K562 (cell line): ENCODE results near the gene PHKB. TPM values are rescaled to one million over a fixed set of nuclear protein-coding genes. Genes with fewer than 3 reads are reported as not detected.

ENCODE experiments used
- ATAC-seq: fragments of 200-7000 bp; cut with Tn5 transposase; 3 replicates; pipeline ENCODE4 v1.9.1; 2020; ENCODE audit warnings: moderate library complexity
- BruUV-seq: library from RNA; stranded (reverse); fragments of 400-500 nt; replicated peaks from 2 replicates; lab custom pipeline; 2021; lab: Mats Ljungman, UMichigan
- CTCF ChIA-PET: fragments of 300-600 bp; formaldehyde crosslinking; extraction: SDS; loops from one replicate; lab custom pipeline; 2021; ENCODE audit warnings: low intra/inter-chr PET ratio; lab: Yijun Ruan, JAX
- POLR2A ChIA-PET: fragments of 300-600, 350-650 bp; sonication (Branson Sonifier 250); formaldehyde crosslinking; extraction: SDS; loops from one replicate; lab custom pipeline; 2021; ENCODE audit warnings: antibody characterized with exemption, inconsistent platforms; lab: Yijun Ruan, JAX
- DNase-seq, 4 experiments: peaks; one replicate each; pipeline versions ENCODE4 v3.0.0 to v3.0.0-alpha.2; 2011 to 2018; ENCODE audit warnings: low spot score in 3 of 4, mixed read lengths in 3 of 4; ENCODE audit errors: extremely low read depth in 1 of 4
- FAIRE-seq: peaks from 2 replicates; lab custom pipeline; 2011; peaks lifted over from hg19 to GRCh38; lab: Jason Lieb, UNC
- H2AFZ ChIP-seq: 2 replicates; pipeline ENCODE4 v1.6.0; 2011; ENCODE audit warnings: low read depth, low read length, control low read depth, inconsistent platforms
- H3K27ac ChIP-seq: fragments of 200-600 bp; 3 replicates; pipeline ENCODE4 v1.8.0; 2011; ENCODE audit warnings: low read depth, mild to moderate bottlenecking, control low read depth, inconsistent platforms, low read length, moderate library complexity, mixed read lengths; ENCODE audit errors: extremely low read depth
- H3K27me3 ChIP-seq, 2 experiments: fragments of 300-600 bp in 1 of 2; 2 replicates in 1 of 2; 3 replicates in 1 of 2; pipeline versions ENCODE4 v1.6.0 to v1.8.0; 2011; ENCODE audit warnings: inconsistent platforms in 2 of 2, low read length in 2 of 2, mild to moderate bottlenecking in 1 of 2, mixed read lengths in 1 of 2, moderate library complexity in 1 of 2; ENCODE audit not compliant: control insufficient read depth in 2 of 2, insufficient read depth in 2 of 2
- H3K36me3 ChIP-seq: fragments of 300-600 bp; 3 replicates; pipeline ENCODE4 v1.8.0; 2011; ENCODE audit warnings: mild to moderate bottlenecking, low read length, inconsistent platforms; ENCODE audit not compliant: control insufficient read depth, insufficient read depth
- H3K4me1 ChIP-seq, 2 experiments: fragments of 200-600 bp in 1 of 2; replicated peaks in 1 of 2; 2 replicates in 1 of 2; 3 replicates in 1 of 2; pipeline versions ENCODE4 v1.5.1 to v1.8.0; 2011; ENCODE audit warnings: inconsistent platforms in 2 of 2, low read length in 2 of 2, mild to moderate bottlenecking in 1 of 2, mixed read lengths in 1 of 2, moderate library complexity in 1 of 2; ENCODE audit not compliant: control insufficient read depth in 2 of 2, insufficient read depth in 2 of 2
- H3K4me2 ChIP-seq: 2 replicates; pipeline ENCODE4 v1.6.1; 2011; ENCODE audit warnings: low read length, control low read depth, inconsistent platforms, mixed read lengths; ENCODE audit not compliant: insufficient read depth
- H3K4me3 ChIP-seq: fragments of 200-600 bp; sonication (generic), shearing (Covaris generic); 2 replicates; pipeline ENCODE4 v1.5.1; 2016; ENCODE audit warnings: control low read depth, inconsistent platforms
- H3K79me2 ChIP-seq: fragments of 200-600 bp; 3 replicates; pipeline ENCODE4 v1.8.0; 2011; ENCODE audit warnings: low read length, inconsistent platforms; ENCODE audit not compliant: control insufficient read depth, insufficient read depth
- H3K9ac ChIP-seq, 2 experiments: 2 replicates each; pipeline versions ENCODE4 v1.6.0 to v1.6.1; 2011; ENCODE audit warnings: low read depth in 2 of 2, low read length in 2 of 2, control low read depth in 1 of 2, inconsistent platforms in 1 of 2, mild to moderate bottlenecking in 1 of 2, mixed read lengths in 1 of 2; ENCODE audit not compliant: insufficient read depth in 1 of 2
- H3K9me1 ChIP-seq: one replicate; pipeline ENCODE4 v1.6.0; 2011; ENCODE audit warnings: inconsistent platforms, mild to moderate bottlenecking, low read length, moderate library complexity; ENCODE audit not compliant: control insufficient read depth, insufficient read depth
- H3K9me3 ChIP-seq: replicated peaks from 2 replicates; pipeline ENCODE4 v1.5.1; 2011; ENCODE audit warnings: low read depth, low read length, inconsistent platforms; ENCODE audit not compliant: control insufficient read depth, insufficient read depth
- H4K20me1 ChIP-seq: replicated peaks from 2 replicates; pipeline ENCODE4 v1.6.1; 2011; ENCODE audit warnings: low read length, inconsistent platforms, mixed read lengths; ENCODE audit not compliant: control insufficient read depth, insufficient read depth
- GABPB2 ChIP-seq: fragments of 250-450 bp; sonication (Bioruptor Pico); conservative IDR thresholded peaks from 2 replicates; pipeline ENCODE4 v1.5.1; 2021; ENCODE audit warnings: mild to moderate bottlenecking
- GTF3C2 ChIP-seq: IDR thresholded peaks from 3 replicates; pipeline ENCODE4 v1.6.1; 2011; ENCODE audit warnings: borderline replicate concordance, mild to moderate bottlenecking, moderate library complexity; ENCODE audit not compliant: insufficient read length; ENCODE audit errors: extremely low read depth
- HLTF ChIP-seq: fragments of 450-650 bp; IDR thresholded peaks from 2 replicates; pipeline ENCODE4 v1.6.1; 2016
- MNT ChIP-seq, 2 experiments: fragments of 450-650 bp; conservative IDR thresholded peaks; 2 replicates each; pipeline ENCODE4 v1.6.1; 2017; ENCODE audit warnings: mild to moderate bottlenecking in 2 of 2, moderate library complexity in 2 of 2
- SMARCC2 ChIP-seq: fragments of 450-650 bp; IDR thresholded peaks from 2 replicates; pipeline ENCODE4 v1.6.1; 2017; ENCODE audit warnings: antibody characterized with exemption, moderate library complexity, mild to moderate bottlenecking, low read depth
- UBTF ChIP-seq, 2 experiments: IDR thresholded peaks; 2 replicates each; pipeline ENCODE4 v1.6.1; 2012; ENCODE audit warnings: improper control_type of control experiment in 2 of 2, low read depth in 2 of 2, low read length in 2 of 2, borderline replicate concordance in 1 of 2
- ZSCAN32 ChIP-seq: fragments of 450-650 bp; formaldehyde crosslinking; IDR thresholded peaks from 2 replicates; pipeline ENCODE4 v1.4.0; 2020; ENCODE audit warnings: mild to moderate bottlenecking, moderate library complexity
- WGBS: fragments of 100-300 bp; shearing (Covaris generic); methylation state at CpG from one replicate; pipeline ENCODE4 v1.1.6; 2016; ENCODE audit warnings: low coverage, mixed read lengths; ENCODE audit not compliant: insufficient coverage; ENCODE audit errors: missing lambda C conversion rate; 5-methylcytosine and 5-hydroxymethylcytosine counted together
- in situ Hi-C: fragments of 300-500 bp; cut with MboI; formaldehyde crosslinking; loops from 4 replicates; pipeline ENCODE4 v1.15.0; 2018; ENCODE audit warnings: inconsistent platforms, mixed read lengths
- intact Hi-C: fragments of 100-400 bp; cut with micrococcal nuclease; formaldehyde crosslinking; loops from 2 replicates; pipeline ENCODE4 v1.14.2; 2022
- polyA plus RNA-seq, 8 experiments: library from polyadenylated mRNA; depleted of rRNA in 4 of 8; stranded (reverse) in 5 of 8; unstranded in 3 of 8; fragments of >200 nt; fragmentation: Nextera tagmentation in 2 of 8; fragmentation: Illumina TruSeq in 1 of 8; extraction: Ambion mirVana in 2 of 8; extraction: Trizol in 1 of 8; gene quantifications; 2 replicates each; pipeline versions ENCODE4 v1.2.1 to v1.2.3, GENCODE V29; 2011 to 2014; ENCODE audit warnings: inconsistent platforms in 1 of 8, missing spikeins in 1 of 8
- total RNA-seq, 7 experiments: library from RNA; depleted of rRNA in 6 of 7; stranded (reverse); fragments of >200 nt in 6 of 7; fragmentation: Illumina TruSeq in 2 of 7; extraction: Trizol in 2 of 7; gene quantifications; 2 replicates each; pipeline versions ENCODE4 v1.2.1 to v1.2.3, GENCODE V29; 2011 to 2021; ENCODE audit warnings: low replicate concordance in 1 of 7
- TF ChIP-seq, protein P1 (sequence below): fragments of 250-450 bp; sonication (Bioruptor Pico); IDR thresholded peaks from 2 replicates; pipeline ENCODE4 v1.4.0; 2020; ENCODE audit warnings: mild to moderate bottlenecking, moderate library complexity, borderline replicate concordance
- TF ChIP-seq, protein P2 (sequence below): fragments of 450-650 bp; IDR thresholded peaks from 2 replicates; pipeline ENCODE4 v1.6.1; 2016; ENCODE audit warnings: low read depth, mild to moderate bottlenecking, moderate library complexity

The PHKB gene
- total and polyA plus RNA-seq, 9 of the 15 experiments (the other 6 are each of a cell fraction or from before 2014, with no cell fraction given): 24.7 to 92.3 (median 67.0) TPM

GRCh38 chr16:47524007-47524405 is 62.9 kb downstream of the PHKB start (continued):
- TF ChIP-seq MNT (conservative IDR thresholded peaks at IDR 0.05) (no peak), HLTF (no peak), GTF3C2 (no peak)

DNA sequence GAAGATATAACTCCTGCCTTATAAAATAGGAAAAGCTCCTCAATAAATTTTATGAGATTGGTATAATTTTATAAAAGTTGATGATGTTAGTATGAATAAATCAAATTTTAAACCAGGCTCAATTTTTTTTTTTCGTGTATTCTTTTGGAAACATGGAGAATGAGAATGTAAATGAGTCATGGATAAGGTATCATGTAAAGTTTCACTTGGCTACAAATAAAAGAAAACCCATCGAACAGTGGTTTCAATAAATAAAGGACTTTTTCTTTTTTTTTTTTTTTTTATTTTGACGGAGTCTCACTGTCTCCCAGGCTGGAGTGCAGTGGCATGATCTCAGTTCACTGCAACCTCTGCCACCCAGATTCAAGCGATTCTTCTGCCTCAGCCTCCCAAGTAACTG is 67.3 kb downstream of the PHKB start:
- H3K36me3 ChIP-seq: peaks cover 28% of the 10 kb centered on the region
- in situ Hi-C loops: no loop called here
- H3K9me3 ChIP-seq: no peaks in the 10 kb centered on the region
- H4K20me1 ChIP-seq: no peaks in the 10 kb centered on the region
- FAIRE-seq (no peak), ATAC-seq (no peak), DNase-seq (no peak)
- H3K4me3 ChIP-seq: no peak overlapping the region
- H3K9ac ChIP-seq: no peak overlapping the region
- no peaks in the 10 kb centered on the region; a peak in 1 of 5 replicates for H3K4me1 ChIP-seq
- no peaks in the 10 kb centered on the region for H3K9me1 ChIP-seq
- BruUV-seq: no TSS peak
- ChIA-PET CTCF (interaction anchor here (0.6 kb wide), 1 partner anchor 683 kb away, joined by 4 read pairs; no protein-coding TSS in a partner anchor), POLR2A (interaction anchor here (0.6 to 1.0 kb wide), 2 partner anchors 11 to 45 kb away, joined by 4 read pairs; no protein-coding TSS in a partner anchor)
- 96% methylated on average over 4 of the region's 4 CpGs for WGBS
- H3K27ac ChIP-seq: no peak overlapping the region
- no peak overlapping the region for H3K4me2 ChIP-seq
- no peak overlapping the region for H2AFZ ChIP-seq
- H3K79me2 ChIP-seq: peaks cover 14% of the 10 kb centered on the region
- H3K27me3 ChIP-seq: no peaks in the 10 kb centered on the region
- intact Hi-C loops: no loop called here
- TF ChIP-seq UBTF (IDR thresholded peaks at IDR 0.05; ENCODE audit: borderline replicate concordance in 1 of 2, low read depth in 2 of 2, low read length in 2 of 2): no peak
- TF ChIP-seq, protein P1, sequence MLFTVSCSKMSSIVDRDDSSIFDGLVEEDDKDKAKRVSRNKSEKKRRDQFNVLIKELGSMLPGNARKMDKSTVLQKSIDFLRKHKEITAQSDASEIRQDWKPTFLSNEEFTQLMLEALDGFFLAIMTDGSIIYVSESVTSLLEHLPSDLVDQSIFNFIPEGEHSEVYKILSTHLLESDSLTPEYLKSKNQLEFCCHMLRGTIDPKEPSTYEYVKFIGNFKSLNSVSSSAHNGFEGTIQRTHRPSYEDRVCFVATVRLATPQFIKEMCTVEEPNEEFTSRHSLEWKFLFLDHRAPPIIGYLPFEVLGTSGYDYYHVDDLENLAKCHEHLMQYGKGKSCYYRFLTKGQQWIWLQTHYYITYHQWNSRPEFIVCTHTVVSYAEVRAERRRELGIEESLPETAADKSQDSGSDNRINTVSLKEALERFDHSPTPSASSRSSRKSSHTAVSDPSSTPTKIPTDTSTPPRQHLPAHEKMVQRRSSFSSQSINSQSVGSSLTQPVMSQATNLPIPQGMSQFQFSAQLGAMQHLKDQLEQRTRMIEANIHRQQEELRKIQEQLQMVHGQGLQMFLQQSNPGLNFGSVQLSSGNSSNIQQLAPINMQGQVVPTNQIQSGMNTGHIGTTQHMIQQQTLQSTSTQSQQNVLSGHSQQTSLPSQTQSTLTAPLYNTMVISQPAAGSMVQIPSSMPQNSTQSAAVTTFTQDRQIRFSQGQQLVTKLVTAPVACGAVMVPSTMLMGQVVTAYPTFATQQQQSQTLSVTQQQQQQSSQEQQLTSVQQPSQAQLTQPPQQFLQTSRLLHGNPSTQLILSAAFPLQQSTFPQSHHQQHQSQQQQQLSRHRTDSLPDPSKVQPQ: no peak
- no peak for TF ChIP-seq SMARCC2
- no peak for TF ChIP-seq GABPB2
- TF ChIP-seq, protein P2, sequence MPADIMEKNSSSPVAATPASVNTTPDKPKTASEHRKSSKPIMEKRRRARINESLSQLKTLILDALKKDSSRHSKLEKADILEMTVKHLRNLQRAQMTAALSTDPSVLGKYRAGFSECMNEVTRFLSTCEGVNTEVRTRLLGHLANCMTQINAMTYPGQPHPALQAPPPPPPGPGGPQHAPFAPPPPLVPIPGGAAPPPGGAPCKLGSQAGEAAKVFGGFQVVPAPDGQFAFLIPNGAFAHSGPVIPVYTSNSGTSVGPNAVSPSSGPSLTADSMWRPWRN: no peak
- TF ChIP-seq ZSCAN32 (CRISPR knock-in tag): no peak
